Liver (tissue), 9 donors: ENCODE measurements around the gene SLCO6A1. TPM values are rescaled to one million over a fixed set of nuclear protein-coding genes. Genes with fewer than 3 reads are reported as not detected.

Source experiments
- DNase-seq: peaks from one replicate; pipeline ENCODE4 v3.0.0-alpha.2; 2017; ENCODE audit warnings: low spot score
- H3K27ac ChIP-seq, 2 donors: one replicate each; pipeline ENCODE4 v1.7.0; 2013; ENCODE audit warnings: inconsistent platforms in 2 of 2, low read length in 2 of 2, control low read depth in 1 of 2, low read depth in 1 of 2, mild to moderate bottlenecking in 1 of 2
- H3K27me3 ChIP-seq, 4 donors: one replicate each; pipeline versions ENCODE4 v1.6.1 to v1.7.0; 2013; ENCODE audit warnings: low read length in 3 of 4, inconsistent platforms in 1 of 4, mild to moderate bottlenecking in 1 of 4, moderate library complexity in 1 of 4; ENCODE audit not compliant: control insufficient read depth in 4 of 4, insufficient read depth in 4 of 4
- H3K36me3 ChIP-seq, 4 donors: one replicate each; pipeline versions ENCODE4 v1.6.1 to v1.7.0; 2013; ENCODE audit warnings: low read length in 3 of 4, mild to moderate bottlenecking in 3 of 4, low read depth in 1 of 4, moderate library complexity in 1 of 4; ENCODE audit not compliant: control insufficient read depth in 4 of 4, insufficient read depth in 3 of 4
- H3K4me1 ChIP-seq, 4 donors: one replicate each; pipeline versions ENCODE4 v1.6.1 to v1.7.0; 2013; ENCODE audit warnings: low read length in 3 of 4, mild to moderate bottlenecking in 3 of 4, moderate library complexity in 1 of 4; ENCODE audit not compliant: control insufficient read depth in 4 of 4, insufficient read depth in 4 of 4
- H3K4me3 ChIP-seq, 3 donors: one replicate each; pipeline versions ENCODE4 v1.6.1 to v1.7.0; 2013; ENCODE audit warnings: low read length in 3 of 3, control low read depth in 1 of 3, low read depth in 1 of 3, mild to moderate bottlenecking in 1 of 3
- H3K9ac ChIP-seq, 2 donors: one replicate each; pipeline ENCODE4 v1.7.0; 2013; ENCODE audit warnings: low read length in 2 of 2, mild to moderate bottlenecking in 2 of 2, moderate library complexity in 2 of 2, control low read depth in 1 of 2, low read depth in 1 of 2
- H3K9me3 ChIP-seq, 4 donors: one replicate each; pipeline versions ENCODE4 v1.6.1 to v1.7.0; 2013; ENCODE audit warnings: low read length in 3 of 4; ENCODE audit not compliant: control insufficient read depth in 4 of 4
- CTCF ChIP-seq: fragments of 150-350 bp; IDR thresholded peaks from 2 replicates; pipeline ENCODE4 v1.5.1; 2017; ENCODE audit warnings: improper control_type of control experiment, low read depth, low read length; ENCODE audit not compliant: missing input control
- EGR1 ChIP-seq, 2 donors: IDR thresholded peaks; 2 replicates each; pipeline ENCODE4 v1.6.1; 2016 to 2018; ENCODE audit warnings: antibody characterized with exemption in 2 of 2, low read depth in 2 of 2
- FOXA1 ChIP-seq: IDR thresholded peaks from 2 replicates; pipeline ENCODE4 v1.6.1; 2016; ENCODE audit warnings: antibody characterized with exemption
- HNF4A ChIP-seq, 2 donors: conservative IDR thresholded peaks; 2 replicates each; pipeline ENCODE4 v1.6.1; 2016; ENCODE audit warnings: antibody characterized with exemption in 2 of 2, mild to moderate bottlenecking in 2 of 2
- HNF4G ChIP-seq: IDR thresholded peaks from 2 replicates; pipeline ENCODE4 v1.6.1; 2016; ENCODE audit warnings: antibody characterized with exemption
- JUND ChIP-seq, 2 donors: IDR thresholded peaks; 2 replicates each; pipeline ENCODE4 v1.6.1; 2016; ENCODE audit warnings: antibody characterized with exemption in 2 of 2
- NR2F2 ChIP-seq: IDR thresholded peaks from 2 replicates; pipeline ENCODE4 v1.6.1; 2016; ENCODE audit warnings: antibody characterized with exemption
- RAD21 ChIP-seq, 2 donors: IDR thresholded peaks; 2 replicates each; pipeline ENCODE4 v1.6.1; 2016; ENCODE audit warnings: antibody characterized with exemption in 2 of 2, mild to moderate bottlenecking in 2 of 2
- REST ChIP-seq: IDR thresholded peaks from 2 replicates; pipeline ENCODE4 v1.6.1; 2016; ENCODE audit warnings: antibody characterized with exemption, mild to moderate bottlenecking
- RXRA ChIP-seq, 2 donors: IDR thresholded peaks; 2 replicates each; pipeline ENCODE4 v1.6.1; 2017 to 2018; ENCODE audit warnings: antibody characterized with exemption in 2 of 2, mild to moderate bottlenecking in 1 of 2
- SP1 ChIP-seq: IDR thresholded peaks from 2 replicates; pipeline ENCODE4 v1.6.1; 2018; ENCODE audit warnings: antibody characterized with exemption, mild to moderate bottlenecking
- TAF1 ChIP-seq: conservative IDR thresholded peaks from 2 replicates; pipeline ENCODE4 v1.6.1; 2016; ENCODE audit warnings: antibody characterized with exemption, mild to moderate bottlenecking
- YY1 ChIP-seq: IDR thresholded peaks from 2 replicates; pipeline ENCODE4 v1.6.1; 2016; ENCODE audit warnings: antibody characterized with exemption, mild to moderate bottlenecking
- ZBTB33 ChIP-seq: IDR thresholded peaks from 2 replicates; pipeline ENCODE4 v1.6.1; 2016; ENCODE audit warnings: antibody characterized with exemption
- polyA plus RNA-seq, 2 donors: library from polyadenylated mRNA; stranded (reverse) in 1 of 2; unstranded in 1 of 2; fragments of 200-250 nt in 1 of 2; fragments of >200 nt in 1 of 2; fragmentation: Nextera tagmentation in 1 of 2; extraction: Ambion mirVana in 1 of 2; gene quantifications; one replicate each; pipeline versions ENCODE4 v1.2.1 to v1.2.3, GENCODE V29; 2013 to 2015
- total RNA-seq, 2 donors: library from RNA; depleted of rRNA; stranded (reverse); fragments of >200 nt; gene quantifications; one replicate each; pipeline ENCODE4 v1.2.3, GENCODE V29; 2014
- TF ChIP-seq, protein P1 (sequence below): IDR thresholded peaks from 2 replicates; pipeline ENCODE4 v1.6.1; 2016; ENCODE audit warnings: antibody characterized with exemption
- TF ChIP-seq, protein P2 (sequence below): IDR thresholded peaks from 2 replicates; pipeline ENCODE4 v1.6.1; 2016; ENCODE audit warnings: antibody characterized with exemption
- donor health status: healthy.
- donor health status: healthy.
- donor health status: healthy.
- donor health status: healthy.
- donor health status: healthy.

The SLCO6A1 gene
- total and polyA plus RNA-seq, 4 donors: not detected

- H3K27ac ChIP-seq: no peak overlapping the region
- DNase-seq: no peak
- no peak overlapping the region for H3K4me3 ChIP-seq
- H3K36me3 ChIP-seq: no peaks in the 10 kb centered on the region
- H3K27me3 ChIP-seq: no peaks in the 10 kb centered on the region
- H3K9ac ChIP-seq: no peak overlapping the region
- H3K9me3 ChIP-seq: peaks cover 0 to 5% (median 2%) of the 10 kb centered on the region in 4 donors
- TF ChIP-seq HNF4G (no peak), REST (no peak), JUND (IDR thresholded peaks at IDR 0.05) (no peak), SP1 (no peak), ZBTB33 (no peak), FOXA1 (no peak), RAD21 (IDR thresholded peaks at IDR 0.05) (no peak), TAF1 (no peak), YY1 (no peak), EGR1 (IDR thresholded peaks at IDR 0.05; ENCODE audit: low read depth in 2 of 2) (no peak)
- TF ChIP-seq, protein P1, sequence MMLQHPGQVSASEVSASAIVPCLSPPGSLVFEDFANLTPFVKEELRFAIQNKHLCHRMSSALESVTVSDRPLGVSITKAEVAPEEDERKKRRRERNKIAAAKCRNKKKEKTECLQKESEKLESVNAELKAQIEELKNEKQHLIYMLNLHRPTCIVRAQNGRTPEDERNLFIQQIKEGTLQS: no peak
- TF ChIP-seq, protein P2, sequence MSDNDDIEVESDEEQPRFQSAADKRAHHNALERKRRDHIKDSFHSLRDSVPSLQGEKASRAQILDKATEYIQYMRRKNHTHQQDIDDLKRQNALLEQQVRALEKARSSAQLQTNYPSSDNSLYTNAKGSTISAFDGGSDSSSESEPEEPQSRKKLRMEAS: no peak
- peaks cover 0 to 3% (median 0%) of the 10 kb centered on the region in 4 donors for H3K4me1 ChIP-seq
Measured at GRCh38 chr5:102529031-102529430, 30.2 kb upstream of the SLCO6A1 start.

DNA sequence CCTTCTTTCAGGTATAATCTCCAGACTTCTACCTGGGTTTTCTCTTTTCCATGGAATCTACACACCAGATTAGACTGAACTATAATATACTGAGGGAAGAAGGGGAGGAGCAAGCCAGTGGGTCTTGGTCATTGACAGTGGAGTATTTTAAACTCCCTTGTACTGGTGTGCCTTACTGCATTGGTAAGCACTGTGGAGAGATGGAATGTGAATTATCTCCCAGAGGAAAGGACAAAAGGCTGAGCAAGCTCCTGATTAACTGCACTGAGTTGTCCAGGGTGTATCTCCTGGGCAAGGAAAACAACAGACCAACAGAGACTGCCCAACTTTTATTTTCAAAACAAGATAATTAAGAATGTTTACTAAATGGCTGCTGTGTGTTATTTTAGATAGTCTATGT lies 29.8 kb upstream of the SLCO6A1 start:
- Histone ChIP-seq H3K4me1 (peaks cover 0 to 3% (median 0%) of the 10 kb centered on the region in 4 donors), H3K9ac (no peak overlapping the region), H3K4me3 (no peak overlapping the region), H3K9me3 (peaks cover 0 to 5% (median 2%) of the 10 kb centered on the region in 4 donors), H3K27me3 (no peaks in the 10 kb centered on the region), H3K36me3 (no peaks in the 10 kb centered on the region), H3K27ac (no peak overlapping the region)
- DNase-seq: no peak
- TF ChIP-seq NR2F2 (no peak), HNF4G (no peak), RAD21 (IDR thresholded peaks at IDR 0.05) (no peak), YY1 (no peak), TAF1 (no peak), RXRA (IDR thresholded peaks at IDR 0.05) (no peak), CTCF (no peak), EGR1 (IDR thresholded peaks at IDR 0.05; ENCODE audit: low read depth in 2 of 2) (no peak), ZBTB33 (no peak), HNF4A (conservative IDR thresholded peaks at IDR 0.05) (no peak)
- TF ChIP-seq, protein P2: no peak
